HL-60 (cell line): ENCODE data around the gene NOX5.

ENCODE experiments used
- DNase-seq, 2 experiments: peaks; one replicate each; pipeline ENCODE4 v3.0.0-alpha.2; 2010 to 2020; ENCODE audit warnings: low read depth in 1 of 2, low spot score in 1 of 2
- H3K27ac ChIP-seq: fragments of 250-450 bp; sonication (Bioruptor Pico); replicated peaks from 2 replicates; pipeline ENCODE4 v1.5.1; 2020; ENCODE audit warnings: mild to moderate bottlenecking, moderate library complexity
- H3K27me3 ChIP-seq: fragments of 250-450 bp; sonication (Bioruptor Pico); 2 replicates; pipeline ENCODE4 v1.5.1; 2021; ENCODE audit warnings: mild to moderate bottlenecking, moderate library complexity; ENCODE audit not compliant: insufficient read depth, poor library complexity, severe bottlenecking
- H3K4me3 ChIP-seq: replicated peaks from 2 replicates; pipeline ENCODE4 v1.5.1; 2011; ENCODE audit warnings: mild to moderate bottlenecking, control low read depth, low read length; ENCODE audit not compliant: insufficient read depth
- CTCF ChIP-seq: IDR thresholded peaks from one replicate; pipeline ENCODE4 v1.5.1; 2011; ENCODE audit warnings: low read length, control low read depth, inconsistent platforms; ENCODE audit not compliant: insufficient read depth
- GABPA ChIP-seq: IDR thresholded peaks from 2 replicates; pipeline ENCODE4 v1.6.1; 2012; ENCODE audit warnings: low read depth
- POLR2AphosphoS5 ChIP-seq: IDR thresholded peaks from 2 replicates; pipeline ENCODE4 v1.6.1; 2012; ENCODE audit warnings: low read depth
- REST ChIP-seq: IDR thresholded peaks from 2 replicates; pipeline ENCODE4 v1.6.1; 2012; ENCODE audit warnings: low read depth; ENCODE audit not compliant: insufficient replicate concordance
- SPI1 ChIP-seq: IDR thresholded peaks from 2 replicates; pipeline ENCODE4 v1.6.1; 2012; ENCODE audit warnings: low read depth, mild to moderate bottlenecking, borderline replicate concordance

NOX5 gene

GRCh38 chr15:69086427-69087204 is 72.1 kb downstream of the NOX5 start:
- DNase-seq: no peak
- Histone ChIP-seq H3K27me3 (no peaks in the 10 kb centered on the region), H3K27ac (no peak overlapping the region), H3K4me3 (no peak overlapping the region)
- TF ChIP-seq CTCF (no peak), GABPA (no peak), POLR2AphosphoS5 (no peak), REST (no peak), SPI1 (no peak)

- no peak for DNase-seq
- no peak for TF ChIP-seq REST
- TF ChIP-seq CTCF: no peak
- no peak for TF ChIP-seq POLR2AphosphoS5
- TF ChIP-seq GABPA: no peak
- no peak for TF ChIP-seq SPI1
- no peak overlapping the region for H3K4me3 ChIP-seq
- no peak overlapping the region for H3K27ac ChIP-seq
- H3K27me3 ChIP-seq: no peaks in the 10 kb centered on the region
These were observed 73.0 kb downstream of the NOX5 start for GRCh38 chr15:69087366-69087976.

- Histone ChIP-seq H3K27me3 (no peaks in the 10 kb centered on the region), H3K27ac (no peak overlapping the region), H3K4me3 (no peak overlapping the region)
- TF ChIP-seq SPI1 (no peak), CTCF (no peak), POLR2AphosphoS5 (no peak), GABPA (no peak), REST (no peak)
- DNase-seq: peak in 1 of 2 experiments; percentile 41
These were observed 73.9 kb downstream of the NOX5 start for GRCh38 chr15:69088300-69088965.
